ENCODE data around the gene MBD1. TPM values are rescaled to one million over a fixed set of nuclear protein-coding genes. Genes with fewer than 3 reads are reported as not detected.

The MBD1 gene
- total RNA-seq, 4 donors from 2014 or later, result 39.5 to 83.8 (median 61.0) TPM

DNA sequence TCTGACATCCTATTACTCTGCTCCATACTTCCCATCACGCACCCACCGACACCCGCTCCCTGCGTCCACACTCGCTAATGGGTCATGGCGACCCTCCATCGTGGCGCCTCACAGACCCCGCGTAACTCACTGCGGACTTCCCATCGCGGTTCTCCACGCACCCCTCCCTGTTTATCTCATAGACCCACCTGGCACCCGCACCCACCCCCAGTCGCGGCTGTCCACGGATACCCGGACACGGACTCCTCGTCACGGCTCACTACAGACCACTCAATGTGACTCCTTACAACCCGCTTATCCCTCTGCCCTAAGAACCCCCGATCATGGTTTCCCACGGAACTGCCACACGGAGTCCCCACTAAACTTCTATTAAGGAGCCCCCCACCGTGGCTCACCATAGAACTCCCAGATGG, 5.7 kb upstream of the MBD1 start:
- intact Hi-C loops (cut with DNase I), result no loop called here
- no peaks in the 10 kb centered on the region for H3K9me3 ChIP-seq
- H3K4me3 ChIP-seq, result peak overlapping the region; percentile 80 to 89 (median 85)
- H3K27me3 ChIP-seq, result no peaks in the 10 kb centered on the region
- H3K27ac ChIP-seq, result peak overlapping the region; percentile 85 to 93 (median 90)
- DNase-seq, result no peak
- 0 to 1% methylated on average over 27 of the region's 27 CpGs for WGBS, 2 donors
- H3K4me1 ChIP-seq, result peaks cover 9 to 51% (median 19%) of the 10 kb centered on the region in 3 donors
- peaks cover 0 to 39% (median 17%) of the 10 kb centered on the region in 3 donors for H3K36me3 ChIP-seq
- TF ChIP-seq, protein P1, sequence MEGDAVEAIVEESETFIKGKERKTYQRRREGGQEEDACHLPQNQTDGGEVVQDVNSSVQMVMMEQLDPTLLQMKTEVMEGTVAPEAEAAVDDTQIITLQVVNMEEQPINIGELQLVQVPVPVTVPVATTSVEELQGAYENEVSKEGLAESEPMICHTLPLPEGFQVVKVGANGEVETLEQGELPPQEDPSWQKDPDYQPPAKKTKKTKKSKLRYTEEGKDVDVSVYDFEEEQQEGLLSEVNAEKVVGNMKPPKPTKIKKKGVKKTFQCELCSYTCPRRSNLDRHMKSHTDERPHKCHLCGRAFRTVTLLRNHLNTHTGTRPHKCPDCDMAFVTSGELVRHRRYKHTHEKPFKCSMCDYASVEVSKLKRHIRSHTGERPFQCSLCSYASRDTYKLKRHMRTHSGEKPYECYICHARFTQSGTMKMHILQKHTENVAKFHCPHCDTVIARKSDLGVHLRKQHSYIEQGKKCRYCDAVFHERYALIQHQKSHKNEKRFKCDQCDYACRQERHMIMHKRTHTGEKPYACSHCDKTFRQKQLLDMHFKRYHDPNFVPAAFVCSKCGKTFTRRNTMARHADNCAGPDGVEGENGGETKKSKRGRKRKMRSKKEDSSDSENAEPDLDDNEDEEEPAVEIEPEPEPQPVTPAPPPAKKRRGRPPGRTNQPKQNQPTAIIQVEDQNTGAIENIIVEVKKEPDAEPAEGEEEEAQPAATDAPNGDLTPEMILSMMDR (IDR thresholded peaks at IDR 0.05), result no peak
- TF ChIP-seq POLR2A (IDR thresholded peaks at IDR 0.05), result no peak

- H3K27me3 ChIP-seq, result no peaks in the 10 kb centered on the region
- TF ChIP-seq, protein P1 (IDR thresholded peaks at IDR 0.05), result no peak
- TF ChIP-seq POLR2A (IDR thresholded peaks at IDR 0.05), result peak in 1 of 4 donors; percentile 28
- DNase-seq, result no peak
- peaks cover 12 to 54% (median 22%) of the 10 kb centered on the region in 3 donors for H3K4me1 ChIP-seq
- intact Hi-C loops (cut with DNase I), result no loop called here
- 17 to 21% methylated on average over 22 to 23 of the region's 23 CpGs for WGBS, 2 donors
- H3K4me3 ChIP-seq, result peak overlapping the region; percentile 80 to 89 (median 85)
- H3K9me3 ChIP-seq, result no peaks in the 10 kb centered on the region
- peak overlapping the region; percentile 85 to 93 (median 90) for H3K27ac ChIP-seq
- H3K36me3 ChIP-seq, result peaks cover 0 to 41% (median 17%) of the 10 kb centered on the region in 3 donors
Measured at GRCh38 chr18:50286391-50287027, 5.2 kb upstream of the MBD1 start.

DNA sequence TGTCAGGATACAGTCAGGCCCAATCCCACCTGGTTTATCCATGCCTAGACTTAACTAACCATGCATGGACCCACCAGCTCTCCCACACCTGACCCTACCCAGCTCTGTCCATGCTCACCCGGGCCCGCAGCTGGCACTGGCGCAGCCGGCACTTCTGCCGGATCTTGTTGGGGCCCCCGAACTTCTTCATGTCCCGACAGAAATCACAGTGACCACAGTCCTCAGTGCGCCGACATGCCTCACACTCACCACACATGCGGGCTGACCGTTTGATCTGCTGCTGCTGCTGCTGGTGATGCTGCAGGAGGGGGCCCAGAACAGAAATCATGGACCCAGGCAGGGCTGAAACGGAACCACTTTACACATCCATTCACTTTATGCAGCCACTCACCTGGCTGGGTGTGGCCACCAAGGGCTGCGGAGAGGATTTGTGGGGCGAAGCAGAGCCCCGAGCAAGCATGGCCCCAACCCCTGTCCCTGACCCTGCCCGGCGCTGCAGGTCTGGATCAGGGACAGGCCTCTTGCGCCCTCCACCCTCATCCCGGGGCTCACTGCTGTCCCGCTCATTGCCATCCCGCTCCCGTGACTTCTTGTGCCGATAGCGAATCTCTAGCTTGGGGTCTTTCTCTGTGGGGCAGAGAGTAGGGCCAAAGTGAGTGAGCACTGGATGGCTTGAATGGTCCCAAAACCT, 4.5 kb upstream of the MBD1 start:
- no peak overlapping the region for H3K4me3 ChIP-seq
- peak overlapping the region in 3 of 4 donors; percentile 85 to 93 (median 87) for H3K27ac ChIP-seq
- 93 to 99% methylated on average over 20 to 23 of the region's 24 CpGs for WGBS, 2 donors
- H3K27me3 ChIP-seq, result no peaks in the 10 kb centered on the region
- TF ChIP-seq POLR2A (IDR thresholded peaks at IDR 0.05), result no peak
- TF ChIP-seq, protein P1 (IDR thresholded peaks at IDR 0.05), result no peak
- intact Hi-C loops (cut with DNase I), result no loop called here
- peaks cover 12 to 56% (median 23%) of the 10 kb centered on the region in 3 donors for H3K4me1 ChIP-seq
- DNase-seq, result no peak
- H3K9me3 ChIP-seq, result no peaks in the 10 kb centered on the region
- H3K36me3 ChIP-seq, result peaks cover 0 to 41% (median 17%) of the 10 kb centered on the region in 3 donors

GRCh38 chr18:50285071-50285470, 3.7 kb upstream of the MBD1 start:
- no peaks in the 10 kb centered on the region for H3K9me3 ChIP-seq
- TF ChIP-seq, protein P1 (IDR thresholded peaks at IDR 0.05), result no peak
- no peak for TF ChIP-seq POLR2A (IDR thresholded peaks at IDR 0.05)
- intact Hi-C loops (cut with DNase I), result no loop called here
- no peak overlapping the region for H3K4me3 ChIP-seq
- DNase-seq, result no peak
- no peaks in the 10 kb centered on the region for H3K27me3 ChIP-seq
- 77 to 100% methylated on average over 1 to 4 of the region's 13 CpGs for WGBS, 2 donors
- peaks cover 0 to 41% (median 17%) of the 10 kb centered on the region in 3 donors for H3K36me3 ChIP-seq
- peaks cover 19 to 63% (median 30%) of the 10 kb centered on the region in 3 donors for H3K4me1 ChIP-seq
- peak overlapping the region; percentile 56 to 69 (median 59) for H3K27ac ChIP-seq

Data from esophagus squamous epithelium (tissue), 5 donors.